ENCODE measurements around the gene NPTX1. TPM values are rescaled to one million over a fixed set of nuclear protein-coding genes. Genes with fewer than 3 reads are reported as not detected.

Gene NPTX1
- total RNA-seq, 1 donor from 2014 or later: 1.3 TPM

- peaks cover 4% of the 10 kb centered on the region for H3K4me1 ChIP-seq
- H3K27me3 ChIP-seq: peaks cover 8% of the 10 kb centered on the region
- no peak for TF ChIP-seq CTCF (IDR thresholded peaks at IDR 0.05)
- DNase-seq (no peak), ATAC-seq (no peak)
- no peaks in the 10 kb centered on the region for H3K9me3 ChIP-seq
- no peak overlapping the region for H3K27ac ChIP-seq
- H3K36me3 ChIP-seq: no peaks in the 10 kb centered on the region
- H3K4me3 ChIP-seq: no peak overlapping the region
- intact Hi-C loops (cut with DNase I): no loop called here
These were observed 16.0 kb downstream of the NPTX1 start for GRCh38 chr17:80460429-80460834.

GRCh38 chr17:80459234-80459633 is 17.2 kb downstream of the NPTX1 start:
- no peak overlapping the region for H3K27ac ChIP-seq
- no peak for ATAC-seq
- TF ChIP-seq CTCF (IDR thresholded peaks at IDR 0.05): no peak
- H3K27me3 ChIP-seq: no peaks in the 10 kb centered on the region
- intact Hi-C loops (cut with DNase I): no loop called here
- DNase-seq: no peak
- no peaks in the 10 kb centered on the region for H3K9me3 ChIP-seq
- H3K36me3 ChIP-seq: no peaks in the 10 kb centered on the region
- no peak overlapping the region for H3K4me3 ChIP-seq
- H3K4me1 ChIP-seq: peaks cover 4% of the 10 kb centered on the region

GRCh38 chr17:80458016-80458415 is 18.4 kb downstream of the NPTX1 start:
- DNase-seq: no peak
- Histone ChIP-seq H3K4me3 (no peak overlapping the region), H3K36me3 (no peaks in the 10 kb centered on the region), H3K9me3 (no peaks in the 10 kb centered on the region), H3K4me1 (peaks cover 11% of the 10 kb centered on the region), H3K27ac (no peak overlapping the region), H3K27me3 (no peaks in the 10 kb centered on the region)
- TF ChIP-seq CTCF (IDR thresholded peaks at IDR 0.05): no peak
- intact Hi-C loops (cut with DNase I): no loop called here
- ATAC-seq: no peak

- intact Hi-C loops (cut with DNase I): no loop called here
- Histone ChIP-seq H3K4me3 (no peak overlapping the region), H3K36me3 (no peaks in the 10 kb centered on the region), H3K27me3 (no peaks in the 10 kb centered on the region), H3K9me3 (no peaks in the 10 kb centered on the region), H3K4me1 (peaks cover 11% of the 10 kb centered on the region), H3K27ac (no peak overlapping the region)
- DNase-seq: no peak
- no peak for TF ChIP-seq CTCF (IDR thresholded peaks at IDR 0.05)
- no peak for ATAC-seq
These were observed 19.1 kb downstream of the NPTX1 start for GRCh38 chr17:80457236-80457856.

- TF ChIP-seq CTCF (IDR thresholded peaks at IDR 0.05): no peak
- no peak overlapping the region for H3K4me3 ChIP-seq
- intact Hi-C loops (cut with DNase I): no loop called here
- no peak for DNase-seq
- no peak overlapping the region for H3K27ac ChIP-seq
- no peak for ATAC-seq
- H3K4me1 ChIP-seq: peaks cover 11% of the 10 kb centered on the region
- H3K36me3 ChIP-seq: no peaks in the 10 kb centered on the region
- no peaks in the 10 kb centered on the region for H3K27me3 ChIP-seq
- H3K9me3 ChIP-seq: no peaks in the 10 kb centered on the region
These were observed 19.8 kb downstream of the NPTX1 start for GRCh38 chr17:80456465-80457235.

All from upper lobe of right lung (tissue), 1 donor.